Esophagus muscularis mucosa (tissue), 4 donors: Measurements from ENCODE around the gene MSANTD2. TPM values are rescaled to one million over a fixed set of nuclear protein-coding genes. Genes with fewer than 3 reads are reported as not detected.

Experiments
- DNase-seq: peaks from one replicate; pipeline ENCODE4 v3.0.0-alpha.2; 2017; ENCODE audit errors: extremely low spot score
- H3K27ac ChIP-seq, 4 donors: fragments of 200-600 bp; sonication (generic); replicated peaks in 1 of 4; 1 replicate in 3 of 4; 2 replicates in 1 of 4; pipeline ENCODE4 v1.5.1; 2016 to 2019; ENCODE audit warnings: mild to moderate bottlenecking in 1 of 4
- H3K27me3 ChIP-seq, 4 donors: fragments of 200-600 bp; sonication (generic); one replicate each; pipeline versions ENCODE4 v1.5.1 to v1.6.0; 2016 to 2019
- H3K36me3 ChIP-seq, 4 donors: fragments of 200-600 bp; sonication (generic); one replicate each; pipeline ENCODE4 v1.5.1; 2016 to 2019
- H3K4me1 ChIP-seq, 4 donors: fragments of 200-600 bp; sonication (generic); one replicate each; pipeline ENCODE4 v1.5.1; 2016 to 2019
- H3K4me3 ChIP-seq, 4 donors: fragments of 200-600 bp; sonication (generic); 1 replicate in 2 of 4; 2 replicates in 2 of 4; pipeline ENCODE4 v1.5.1; 2016 to 2019; ENCODE audit warnings: mild to moderate bottlenecking in 4 of 4, moderate library complexity in 1 of 4
- H3K9me3 ChIP-seq, 4 donors: fragments of 200-600 bp; sonication (generic); 1 replicate in 3 of 4; 2 replicates in 1 of 4; pipeline ENCODE4 v1.5.1; 2016 to 2019
- EP300 ChIP-seq: sonication (generic); formaldehyde crosslinking; IDR thresholded peaks from one replicate; pipeline ENCODE4 v1.6.1; 2017; ENCODE audit warnings: antibody characterized with exemption
- POLR2A ChIP-seq: fragments of 450-650 bp; IDR thresholded peaks from one replicate; pipeline ENCODE4 v1.6.1; 2017; ENCODE audit warnings: antibody characterized with exemption, moderate library complexity, mild to moderate bottlenecking, low read depth
- POLR2AphosphoS5 ChIP-seq, 2 donors: sonication (generic); formaldehyde crosslinking; IDR thresholded peaks; one replicate each; pipeline ENCODE4 v1.6.1; 2017; ENCODE audit warnings: antibody characterized with exemption in 2 of 2
- WGBS: methylation state at CpG from one replicate; pipeline ENCODE4 v1.1.5; 2018; 5-methylcytosine and 5-hydroxymethylcytosine counted together
- intact Hi-C: fragments of 100-400 bp; cut with DNase I; formaldehyde crosslinking; loops from one replicate; pipeline ENCODE4 v1.15.1; 2023
- total RNA-seq, 4 donors: library from RNA; depleted of rRNA; stranded (reverse); fragments of >200 nt; gene quantifications; one replicate each; pipeline versions ENCODE4 v1.1.0 to v1.2.1, GENCODE V29; 2016
- TF ChIP-seq, protein P1 (sequence below), 3 experiments: fragments of 200-600 bp in 2 of 3; fragments of 450-650 bp in 1 of 3; sonication (generic) in 2 of 3; IDR thresholded peaks; one replicate each; pipeline ENCODE4 v1.5.1; 2017 to 2019; ENCODE audit warnings: antibody characterized with exemption in 3 of 3, mild to moderate bottlenecking in 2 of 3, moderate library complexity in 1 of 3

The MSANTD2 gene
- total RNA-seq, 4 donors from 2014 or later, result 9.6 to 14.0 (median 12.1) TPM

DNA sequence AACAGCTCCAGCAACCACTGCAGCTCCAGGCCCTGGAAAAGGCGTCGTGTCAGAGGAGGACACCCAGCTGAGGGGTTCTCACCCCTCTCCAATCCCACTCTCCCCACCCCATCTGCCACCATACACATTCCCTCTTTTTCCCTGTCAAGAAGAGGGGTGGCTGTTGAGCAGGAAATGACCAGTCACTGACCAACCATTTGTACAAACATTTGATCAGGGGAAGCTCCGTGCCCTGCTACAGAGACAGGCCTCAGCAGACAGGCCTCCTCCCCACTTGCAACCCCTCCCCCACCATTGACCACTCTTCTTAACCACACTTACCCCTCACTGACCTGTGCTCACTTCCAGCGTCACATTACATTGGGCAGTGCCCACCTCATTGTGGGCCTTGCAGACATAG, 45.9 kb downstream of the MSANTD2 start:
- H3K4me1 ChIP-seq, result peaks cover 31 to 54% (median 37%) of the 10 kb centered on the region in 4 donors
- intact Hi-C loops, result no loop called here
- WGBS, result 75% methylated on average over 4 of the region's 4 CpGs
- no peak overlapping the region for H3K4me3 ChIP-seq
- TF ChIP-seq, protein P1, sequence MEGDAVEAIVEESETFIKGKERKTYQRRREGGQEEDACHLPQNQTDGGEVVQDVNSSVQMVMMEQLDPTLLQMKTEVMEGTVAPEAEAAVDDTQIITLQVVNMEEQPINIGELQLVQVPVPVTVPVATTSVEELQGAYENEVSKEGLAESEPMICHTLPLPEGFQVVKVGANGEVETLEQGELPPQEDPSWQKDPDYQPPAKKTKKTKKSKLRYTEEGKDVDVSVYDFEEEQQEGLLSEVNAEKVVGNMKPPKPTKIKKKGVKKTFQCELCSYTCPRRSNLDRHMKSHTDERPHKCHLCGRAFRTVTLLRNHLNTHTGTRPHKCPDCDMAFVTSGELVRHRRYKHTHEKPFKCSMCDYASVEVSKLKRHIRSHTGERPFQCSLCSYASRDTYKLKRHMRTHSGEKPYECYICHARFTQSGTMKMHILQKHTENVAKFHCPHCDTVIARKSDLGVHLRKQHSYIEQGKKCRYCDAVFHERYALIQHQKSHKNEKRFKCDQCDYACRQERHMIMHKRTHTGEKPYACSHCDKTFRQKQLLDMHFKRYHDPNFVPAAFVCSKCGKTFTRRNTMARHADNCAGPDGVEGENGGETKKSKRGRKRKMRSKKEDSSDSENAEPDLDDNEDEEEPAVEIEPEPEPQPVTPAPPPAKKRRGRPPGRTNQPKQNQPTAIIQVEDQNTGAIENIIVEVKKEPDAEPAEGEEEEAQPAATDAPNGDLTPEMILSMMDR (IDR thresholded peaks at IDR 0.05), result no peak
- TF ChIP-seq POLR2A, result no peak
- H3K27me3 ChIP-seq, result peaks cover 3 to 94% (median 37%) of the 10 kb centered on the region in 4 donors
- peaks cover 0 to 58% (median 2%) of the 10 kb centered on the region in 4 donors for H3K36me3 ChIP-seq
- no peaks in the 10 kb centered on the region for H3K9me3 ChIP-seq
- no peak overlapping the region for H3K27ac ChIP-seq
- no peak for DNase-seq

DNA sequence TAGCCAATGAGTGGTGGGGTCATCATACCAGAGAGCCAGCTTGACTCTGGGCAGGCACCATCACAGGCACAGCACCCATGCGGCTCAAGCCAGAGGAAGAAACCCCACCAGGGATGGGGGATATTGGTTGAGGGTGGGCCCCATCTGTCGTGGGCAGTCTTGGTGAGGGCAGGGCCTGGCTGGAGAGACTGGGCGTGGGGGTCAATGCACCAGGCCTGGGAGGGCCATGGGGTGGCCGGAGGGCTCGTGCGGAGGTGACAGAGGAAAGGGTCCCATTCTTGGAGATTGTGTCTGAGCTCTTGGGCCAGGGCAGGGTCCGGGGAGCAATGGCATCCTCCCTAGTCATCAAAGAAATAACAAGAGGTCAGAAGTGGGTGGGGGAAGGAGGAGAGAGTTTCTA, 46.6 kb downstream of the MSANTD2 start:
- Histone ChIP-seq H3K27ac (no peak overlapping the region), H3K9me3 (no peaks in the 10 kb centered on the region), H3K27me3 (peaks cover 0 to 94% (median 31%) of the 10 kb centered on the region in 4 donors), H3K4me1 (peaks cover 24 to 54% (median 36%) of the 10 kb centered on the region in 4 donors), H3K4me3 (no peak overlapping the region), H3K36me3 (peaks cover 0 to 58% (median 2%) of the 10 kb centered on the region in 4 donors)
- WGBS, result 76% methylated on average over 7 of the region's 7 CpGs
- DNase-seq, result no peak
- intact Hi-C loops, result no loop called here
- TF ChIP-seq EP300 (no peak), POLR2AphosphoS5 (IDR thresholded peaks at IDR 0.05) (no peak), POLR2A (no peak)
- TF ChIP-seq, protein P1 (IDR thresholded peaks at IDR 0.05), result no peak

DNA sequence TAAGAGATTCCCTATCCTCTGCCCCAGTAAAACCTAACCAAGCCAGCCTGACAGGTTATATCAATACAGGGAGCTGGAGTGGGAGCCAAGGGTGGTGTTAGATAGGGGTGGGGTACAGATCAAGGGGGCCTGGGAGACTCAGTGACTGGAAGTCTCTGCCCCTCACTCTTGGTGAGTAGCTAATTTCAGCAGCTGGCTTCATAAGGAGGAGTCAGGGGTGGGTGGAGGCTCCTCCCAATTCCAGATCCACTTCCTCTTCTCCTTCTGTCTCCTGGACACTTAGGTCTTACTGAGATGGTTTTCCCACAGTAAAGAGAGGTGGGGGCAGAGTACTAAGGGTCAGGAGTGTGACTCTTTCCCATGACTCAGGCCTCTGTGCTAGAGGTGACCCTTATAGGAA, 47.0 kb downstream of the MSANTD2 start:
- Histone ChIP-seq H3K27me3 (peaks cover 0 to 94% (median 28%) of the 10 kb centered on the region in 4 donors), H3K4me3 (no peak overlapping the region), H3K36me3 (peaks cover 0 to 58% (median 2%) of the 10 kb centered on the region in 4 donors), H3K4me1 (peaks cover 23 to 54% (median 35%) of the 10 kb centered on the region in 4 donors), H3K9me3 (no peaks in the 10 kb centered on the region), H3K27ac (no peak overlapping the region)
- TF ChIP-seq EP300 (no peak), POLR2AphosphoS5 (IDR thresholded peaks at IDR 0.05) (no peak), POLR2A (no peak)
- TF ChIP-seq, protein P1 (IDR thresholded peaks at IDR 0.05), result no peak
- no peak for DNase-seq
- intact Hi-C loops, result no loop called here

DNA sequence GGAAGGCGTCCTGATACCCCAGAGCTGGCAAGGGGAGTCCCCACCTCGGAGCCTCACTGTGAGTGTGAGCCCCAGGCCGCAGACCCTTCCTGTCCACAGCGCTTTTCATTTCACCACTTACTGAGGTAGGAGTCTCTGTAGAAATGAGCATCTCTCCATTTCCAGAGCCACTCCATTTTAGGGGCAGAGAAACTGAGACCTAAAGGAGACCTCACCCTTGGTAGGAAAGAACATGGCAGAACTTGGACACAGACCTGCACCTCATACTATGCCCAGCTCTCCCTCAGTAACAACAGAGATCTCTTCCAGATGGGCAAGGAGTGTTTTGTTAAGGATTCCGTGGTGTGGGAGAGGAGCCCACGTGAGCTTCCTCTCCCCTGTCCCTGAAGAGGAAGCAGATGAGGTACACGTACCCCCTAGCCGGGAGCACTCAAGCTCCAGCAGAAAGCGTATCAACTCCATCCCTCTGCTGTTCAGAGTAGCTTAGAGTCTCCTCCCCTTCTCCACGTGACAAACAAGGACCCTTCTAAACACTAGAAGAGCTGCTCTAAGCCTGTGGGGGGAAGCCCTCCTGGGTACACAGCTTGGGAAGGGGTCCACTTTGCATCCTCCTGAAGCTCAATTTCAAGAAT, 47.6 kb downstream of the MSANTD2 start:
- H3K36me3 ChIP-seq, result peaks cover 0 to 58% (median 2%) of the 10 kb centered on the region in 4 donors
- H3K9me3 ChIP-seq, result no peaks in the 10 kb centered on the region
- intact Hi-C loops, result no loop called here
- H3K4me1 ChIP-seq, result peaks cover 23 to 52% (median 33%) of the 10 kb centered on the region in 4 donors
- H3K27ac ChIP-seq, result no peak overlapping the region
- no peak overlapping the region for H3K4me3 ChIP-seq
- H3K27me3 ChIP-seq, result peaks cover 0 to 94% (median 23%) of the 10 kb centered on the region in 4 donors
- WGBS, result 56% methylated on average over 10 of the region's 10 CpGs
- TF ChIP-seq EP300, result no peak
- TF ChIP-seq POLR2AphosphoS5 (IDR thresholded peaks at IDR 0.05), result no peak
- TF ChIP-seq, protein P1 (IDR thresholded peaks at IDR 0.05), result no peak
- TF ChIP-seq POLR2A, result no peak
- DNase-seq, result no peak
